ENCODE results near the gene C1orf115. TPM values are rescaled to one million over a fixed set of nuclear protein-coding genes. Genes with fewer than 3 reads are reported as not detected.

Gene C1orf115
- total RNA-seq, 1 donor, result 0.36 TPM

GRCh38 chr1:220697326-220697725 lies 7.2 kb downstream of the C1orf115 start:
- Histone ChIP-seq H3K36me3 (ENCODE audit: insufficient read depth, low read length) (no peaks in the 10 kb centered on the region), H3K4me3 (ENCODE audit: insufficient read depth, low read length) (no peak overlapping the region), H3K27ac (ENCODE audit: low read depth, low read length) (no peak overlapping the region)

GRCh38 chr1:220698607-220699016 lies 8.4 kb downstream of the C1orf115 start:
- Histone ChIP-seq H3K79me2 (ENCODE audit: insufficient read depth, low read length) (no peaks in the 10 kb centered on the region), H3K4me2 (ENCODE audit: insufficient read depth, low read length) (no peak overlapping the region), H3K36me3 (ENCODE audit: insufficient read depth, low read length) (no peaks in the 10 kb centered on the region), H3K27ac (ENCODE audit: low read depth, low read length) (no peak overlapping the region), H2AFZ (ENCODE audit: low read length) (no peak overlapping the region), H4K20me1 (ENCODE audit: insufficient read depth, low read length) (no peaks in the 10 kb centered on the region), H3K4me3 (ENCODE audit: insufficient read depth, low read length) (no peak overlapping the region), H3K4me1 (ENCODE audit: insufficient read depth, low read length) (no peaks in the 10 kb centered on the region), H3K9me3 (ENCODE audit: low read depth, low read length) (no peaks in the 10 kb centered on the region), H3K27me3 (ENCODE audit: insufficient read depth, low read length) (peaks cover 13% of the 10 kb centered on the region)
- DNase-seq (ENCODE audit: insufficient read length, low spot score, missing footprints), result no peak
- no peak for TF ChIP-seq CTCF (IDR thresholded peaks at IDR 0.05; ENCODE audit: extremely low read depth, low read depth, low read length)

More at GRCh38 chr1:220697326-220697725, 7.2 kb downstream of the C1orf115 start:
- H4K20me1 ChIP-seq (ENCODE audit: insufficient read depth, low read length), result no peaks in the 10 kb centered on the region
- no peak overlapping the region for H2AFZ ChIP-seq (ENCODE audit: low read length)
- no peak overlapping the region for H3K4me2 ChIP-seq (ENCODE audit: insufficient read depth, low read length)
- no peaks in the 10 kb centered on the region for H3K4me1 ChIP-seq (ENCODE audit: insufficient read depth, low read length)
- H3K9me3 ChIP-seq (ENCODE audit: low read depth, low read length), result no peaks in the 10 kb centered on the region
- H3K27me3 ChIP-seq (ENCODE audit: insufficient read depth, low read length), result peaks cover 22% of the 10 kb centered on the region
- no peak for TF ChIP-seq CTCF (IDR thresholded peaks at IDR 0.05; ENCODE audit: extremely low read depth, low read depth, low read length)
- DNase-seq (ENCODE audit: insufficient read length, low spot score, missing footprints), result no peak
- no peaks in the 10 kb centered on the region for H3K79me2 ChIP-seq (ENCODE audit: insufficient read depth, low read length)

GRCh38 chr1:220699044-220699443 lies 8.9 kb downstream of the C1orf115 start:
- H2AFZ ChIP-seq (ENCODE audit: low read length), result no peak overlapping the region
- no peak overlapping the region for H3K4me3 ChIP-seq (ENCODE audit: insufficient read depth, low read length)
- TF ChIP-seq CTCF (IDR thresholded peaks at IDR 0.05; ENCODE audit: extremely low read depth, low read depth, low read length), result no peak
- H4K20me1 ChIP-seq (ENCODE audit: insufficient read depth, low read length), result no peaks in the 10 kb centered on the region
- no peak overlapping the region for H3K4me2 ChIP-seq (ENCODE audit: insufficient read depth, low read length)
- DNase-seq (ENCODE audit: insufficient read length, low spot score, missing footprints), result no peak
- no peaks in the 10 kb centered on the region for H3K9me3 ChIP-seq (ENCODE audit: low read depth, low read length)
- no peaks in the 10 kb centered on the region for H3K36me3 ChIP-seq (ENCODE audit: insufficient read depth, low read length)
- peaks cover 13% of the 10 kb centered on the region for H3K27me3 ChIP-seq (ENCODE audit: insufficient read depth, low read length)
- no peak overlapping the region for H3K27ac ChIP-seq (ENCODE audit: low read depth, low read length)
- no peaks in the 10 kb centered on the region for H3K79me2 ChIP-seq (ENCODE audit: insufficient read depth, low read length)
- no peaks in the 10 kb centered on the region for H3K4me1 ChIP-seq (ENCODE audit: insufficient read depth, low read length)

- Histone ChIP-seq H3K4me2 (ENCODE audit: insufficient read depth, low read length) (no peak overlapping the region), H3K9me3 (ENCODE audit: low read depth, low read length) (no peaks in the 10 kb centered on the region), H3K27me3 (ENCODE audit: insufficient read depth, low read length) (peaks cover 6% of the 10 kb centered on the region), H3K4me3 (ENCODE audit: insufficient read depth, low read length) (no peak overlapping the region), H2AFZ (ENCODE audit: low read length) (no peak overlapping the region), H3K36me3 (ENCODE audit: insufficient read depth, low read length) (no peaks in the 10 kb centered on the region), H3K79me2 (ENCODE audit: insufficient read depth, low read length) (no peaks in the 10 kb centered on the region), H3K27ac (ENCODE audit: low read depth, low read length) (no peak overlapping the region), H3K4me1 (ENCODE audit: insufficient read depth, low read length) (no peaks in the 10 kb centered on the region), H4K20me1 (ENCODE audit: insufficient read depth, low read length) (no peaks in the 10 kb centered on the region)
- TF ChIP-seq CTCF (IDR thresholded peaks at IDR 0.05; ENCODE audit: extremely low read depth, low read depth, low read length), result no peak
- no peak for DNase-seq (ENCODE audit: insufficient read length, low spot score, missing footprints)
These were observed 10.5 kb downstream of the C1orf115 start for GRCh38 chr1:220700556-220701179.

Measured in osteoblast (primary cell).